Measurements from ENCODE around the gene ELF1.
"Not testable (repeated sequence)": the region's sequence is repeated elsewhere in the genome, so short reads cannot be mapped to it uniquely, and the experiment has no call there.

ELF1 gene

GRCh38 chr13:40929883-40930282 is 89.2 kb downstream of the ELF1 start:
- not testable (repeated sequence) for DNase-seq

GRCh38 chr13:40928980-40929379 is 90.1 kb downstream of the ELF1 start:
- DNase-seq = no peak

- DNase-seq = no peak
These were observed 91.2 kb downstream of the ELF1 start for GRCh38 chr13:40927929-40928328.

GRCh38 chr13:40923867-40924266 is 95.2 kb downstream of the ELF1 start:
- no peak for DNase-seq

- DNase-seq = no peak
These were observed 96.6 kb downstream of the ELF1 start for GRCh38 chr13:40922437-40923040.

- DNase-seq = no peak
These were observed 98.3 kb downstream of the ELF1 start for GRCh38 chr13:40920826-40921225.

GRCh38 chr13:40919901-40920300 is 99.2 kb downstream of the ELF1 start:
- DNase-seq = not testable (repeated sequence)

GRCh38 chr13:40916207-40916998 is 102.7 kb downstream of the ELF1 start:
- no peak for DNase-seq

- not testable (repeated sequence) for DNase-seq
These were observed 104.3 kb downstream of the ELF1 start for GRCh38 chr13:40914863-40915262.

- DNase-seq = no peak
These were observed 107.8 kb downstream of the ELF1 start for GRCh38 chr13:40911341-40911740.

GRCh38 chr13:40910324-40911050 is 108.6 kb downstream of the ELF1 start:
- no peak for DNase-seq

GRCh38 chr13:40909541-40910200 is 109.4 kb downstream of the ELF1 start:
- not testable (repeated sequence) for DNase-seq

- no peak for DNase-seq
These were observed 110.6 kb downstream of the ELF1 start for GRCh38 chr13:40908546-40908945.

GRCh38 chr13:40901032-40901431 is 118.1 kb downstream of the ELF1 start:
- DNase-seq = not testable (repeated sequence)

- not testable (repeated sequence) for DNase-seq
These were observed 118.5 kb downstream of the ELF1 start for GRCh38 chr13:40900568-40900967.

GRCh38 chr13:40897053-40897452 is 122.1 kb downstream of the ELF1 start:
- DNase-seq = no peak

GRCh38 chr13:40895227-40896184 is 123.6 kb downstream of the ELF1 start:
- DNase-seq = no peak

GRCh38 chr13:40893573-40893972 is 125.5 kb downstream of the ELF1 start:
- DNase-seq = not testable (repeated sequence)

GRCh38 chr13:40886017-40886416 is 133.1 kb downstream of the ELF1 start:
- DNase-seq = no peak

GRCh38 chr13:40884175-40884574 is 134.9 kb downstream of the ELF1 start:
- DNase-seq = not testable (repeated sequence)
